ENCODE measurements around the gene PRKCZ. TPM values are rescaled to one million over a fixed set of nuclear protein-coding genes. Genes with fewer than 3 reads are reported as not detected.

PRKCZ gene
- total RNA-seq, 2 donors from 2014 or later = 50.4 to 72.2 TPM

DNA sequence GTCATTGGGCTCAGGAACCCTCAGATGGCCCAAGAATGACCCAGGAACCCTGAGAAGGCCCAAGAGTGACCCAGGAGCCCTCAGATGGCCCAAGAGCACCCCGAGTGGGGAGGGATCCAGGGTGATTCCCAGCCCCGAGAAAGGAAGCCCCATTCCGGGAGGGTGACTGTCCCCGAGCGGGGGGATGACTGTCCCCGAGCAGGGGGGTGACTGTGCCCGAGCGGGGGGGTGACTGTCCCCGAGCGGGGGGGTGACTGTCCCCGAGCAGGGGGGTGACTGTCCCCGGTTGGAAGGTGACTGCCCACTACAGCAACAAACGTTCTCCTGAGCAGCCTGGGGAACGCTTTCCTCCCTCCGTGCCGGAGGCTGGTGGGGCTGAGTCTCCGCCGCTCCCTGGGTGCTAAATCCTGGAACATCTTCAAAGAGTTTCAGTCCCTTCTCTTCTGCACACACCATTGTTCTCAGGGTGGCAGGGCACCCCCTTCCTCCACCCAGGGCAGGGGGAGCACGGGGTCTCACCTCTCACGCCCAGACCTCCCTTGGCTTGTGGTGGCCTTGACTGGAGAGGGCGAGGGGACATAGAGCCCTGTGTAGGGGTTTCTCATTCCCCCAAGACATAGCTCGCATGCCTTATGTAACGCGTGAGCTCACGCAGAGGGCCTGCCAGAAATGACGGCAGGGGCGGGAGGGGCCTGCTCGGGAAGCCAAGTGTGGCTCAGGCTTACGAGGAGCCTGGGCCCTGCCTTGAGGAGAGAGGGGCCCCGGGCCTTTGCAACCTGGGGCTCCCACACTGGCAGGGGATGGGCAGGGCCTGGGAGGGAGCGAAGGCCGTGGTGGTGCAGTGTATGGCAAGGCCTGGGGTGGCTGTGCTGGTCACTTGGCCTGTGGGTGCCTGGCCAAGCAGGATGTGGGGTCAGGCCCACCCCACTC is 163.6 kb downstream of the PRKCZ start:
- H3K4me3 ChIP-seq = no peak overlapping the region
- H3K9ac ChIP-seq (ENCODE audit: low read depth in 2 of 2, low read length in 2 of 2) = peak overlapping the region; percentile 78 to 87
- TF ChIP-seq CTCF (IDR thresholded peaks at IDR 0.05) = no peak
- H3K36me3 ChIP-seq = no peaks in the 10 kb centered on the region
- H3K27ac ChIP-seq = peak overlapping the region; percentile 89
- peaks cover 8% of the 10 kb centered on the region for H3K4me1 ChIP-seq
- intact Hi-C loops (cut with DNase I) = no loop called here
- DNase-seq = peak; percentile 62
- no peaks in the 10 kb centered on the region for H3K27me3 ChIP-seq
- H3K9me3 ChIP-seq = no peaks in the 10 kb centered on the region

DNA sequence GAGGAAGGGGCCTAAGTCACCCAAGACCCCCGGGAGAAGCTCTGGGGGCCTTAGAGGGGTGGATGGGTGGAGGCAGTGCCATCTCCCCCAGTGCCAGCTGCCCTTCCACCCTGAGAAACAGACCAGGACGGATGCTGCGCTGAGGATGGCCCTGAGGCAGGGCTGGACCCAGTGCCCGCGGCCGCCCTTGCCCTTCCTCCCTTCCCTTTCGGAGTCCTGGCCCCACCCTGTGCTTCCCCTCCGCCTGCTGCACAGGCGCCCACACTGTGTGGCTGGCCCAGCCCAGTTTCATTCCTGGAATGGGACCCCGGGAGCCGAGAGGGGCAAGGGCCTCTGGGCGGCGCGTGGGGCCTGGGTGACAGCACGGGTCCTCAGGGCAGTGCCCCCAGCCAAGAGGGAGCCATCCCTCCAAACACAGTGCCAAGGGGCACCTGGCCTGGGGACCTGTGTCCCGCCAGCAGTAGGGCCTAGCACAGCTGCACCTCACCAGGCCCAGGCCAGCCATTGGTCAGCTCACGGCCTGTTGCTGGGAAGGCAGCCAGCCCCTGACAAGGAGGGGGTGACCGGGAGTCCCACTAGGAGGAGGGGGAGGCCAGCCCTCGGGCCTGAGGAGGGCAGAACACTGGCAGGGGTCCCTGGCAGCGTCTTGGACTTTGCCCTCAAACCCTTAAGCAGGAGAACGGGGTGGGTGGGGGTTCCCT is 164.5 kb downstream of the PRKCZ start:
- no peak overlapping the region for H3K4me3 ChIP-seq
- H3K9ac ChIP-seq (ENCODE audit: low read depth in 2 of 2, low read length in 2 of 2) = peak overlapping the region; percentile 58 to 78
- H3K27ac ChIP-seq = peak overlapping the region; percentile 89
- peaks cover 8% of the 10 kb centered on the region for H3K4me1 ChIP-seq
- no peak for DNase-seq
- H3K9me3 ChIP-seq = no peaks in the 10 kb centered on the region
- intact Hi-C loops (cut with DNase I) = no loop called here
- TF ChIP-seq CTCF (IDR thresholded peaks at IDR 0.05) = no peak
- no peaks in the 10 kb centered on the region for H3K36me3 ChIP-seq
- H3K27me3 ChIP-seq = no peaks in the 10 kb centered on the region

- no peak for TF ChIP-seq CTCF (IDR thresholded peaks at IDR 0.05)
- no peaks in the 10 kb centered on the region for H3K9me3 ChIP-seq
- DNase-seq = no peak
- no peaks in the 10 kb centered on the region for H3K27me3 ChIP-seq
- H3K9ac ChIP-seq (ENCODE audit: low read depth in 2 of 2, low read length in 2 of 2) = no peak overlapping the region
- no peaks in the 10 kb centered on the region for H3K36me3 ChIP-seq
- H3K4me3 ChIP-seq = no peak overlapping the region
- intact Hi-C loops (cut with DNase I) = no loop called here
- peaks cover 8% of the 10 kb centered on the region for H3K4me1 ChIP-seq
- H3K27ac ChIP-seq = no peak overlapping the region
These were observed 165.1 kb downstream of the PRKCZ start for GRCh38 chr1:2215329-2215728.

DNA sequence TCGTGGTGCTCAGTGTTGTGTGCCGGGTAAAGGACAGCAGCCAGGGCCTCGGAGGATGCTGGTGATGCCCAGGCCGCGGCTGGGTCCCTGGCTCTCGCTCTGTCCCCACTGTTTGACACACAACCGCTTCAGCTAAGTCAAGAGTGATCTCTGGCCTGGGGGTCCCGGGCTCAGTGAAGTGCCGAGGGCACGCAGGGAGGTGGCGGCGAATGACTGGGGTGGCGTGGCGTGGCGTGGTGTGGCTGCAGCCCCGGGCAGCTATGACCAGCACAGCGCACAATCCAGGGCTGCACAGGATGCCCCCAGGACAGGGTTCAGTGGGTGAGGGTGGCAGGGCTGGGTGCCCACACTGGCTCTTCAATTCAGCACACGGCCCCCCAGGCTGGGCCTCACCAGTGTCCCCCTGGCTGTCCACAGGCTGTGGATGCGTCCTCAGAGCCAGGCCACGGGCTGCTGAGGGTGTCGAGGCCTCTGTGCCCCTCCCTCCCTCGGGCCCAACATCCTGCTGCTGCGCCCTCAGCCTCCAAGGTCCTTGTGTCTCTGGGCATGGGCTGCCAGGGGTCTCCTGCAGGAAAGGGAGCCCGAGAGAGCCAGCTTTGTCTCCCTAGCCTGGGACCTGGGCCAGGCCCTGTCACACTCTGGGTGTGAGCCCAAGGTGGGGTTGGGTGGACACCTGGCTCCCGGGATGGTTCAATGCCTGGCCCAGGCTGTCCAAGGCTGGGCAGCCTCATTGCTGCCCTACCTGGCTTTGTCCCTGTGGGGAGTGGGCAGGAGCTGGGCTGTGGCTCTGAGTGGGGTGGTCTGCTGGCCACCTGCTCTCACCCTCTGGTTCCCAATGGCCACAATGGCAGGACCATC is 165.9 kb downstream of the PRKCZ start:
- peak overlapping the region in 1 of 2 donors; percentile 12 for H3K9ac ChIP-seq (ENCODE audit: low read depth in 2 of 2, low read length in 2 of 2)
- no peaks in the 10 kb centered on the region for H3K27me3 ChIP-seq
- intact Hi-C loops (cut with DNase I) = no loop called here
- no peak overlapping the region for H3K27ac ChIP-seq
- DNase-seq = no peak
- H3K4me3 ChIP-seq = no peak overlapping the region
- H3K9me3 ChIP-seq = no peaks in the 10 kb centered on the region
- H3K4me1 ChIP-seq = peaks cover 8% of the 10 kb centered on the region
- H3K36me3 ChIP-seq = no peaks in the 10 kb centered on the region
- TF ChIP-seq CTCF (IDR thresholded peaks at IDR 0.05) = no peak

DNA sequence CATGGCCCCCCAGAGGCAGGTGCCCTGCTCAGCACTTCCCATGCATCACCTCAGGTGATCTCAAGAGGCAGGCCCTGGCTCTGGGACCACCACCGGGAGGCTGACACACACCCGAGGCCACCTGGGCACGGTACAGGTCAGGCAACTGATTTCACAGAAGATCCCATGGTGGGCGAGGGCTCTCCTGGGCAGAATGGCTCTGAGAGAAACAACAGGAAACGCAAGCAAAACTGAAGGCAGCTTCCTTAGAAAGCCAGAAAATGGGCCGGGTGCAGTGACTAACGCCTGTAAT is 166.5 kb downstream of the PRKCZ start:
- H3K4me1 ChIP-seq = peaks cover 8% of the 10 kb centered on the region
- no peaks in the 10 kb centered on the region for H3K36me3 ChIP-seq
- intact Hi-C loops (cut with DNase I) = no loop called here
- no peaks in the 10 kb centered on the region for H3K27me3 ChIP-seq
- no peak for DNase-seq
- no peaks in the 10 kb centered on the region for H3K9me3 ChIP-seq
- no peak overlapping the region for H3K4me3 ChIP-seq
- no peak for TF ChIP-seq CTCF (IDR thresholded peaks at IDR 0.05)
- no peak overlapping the region for H3K9ac ChIP-seq (ENCODE audit: low read depth in 2 of 2, low read length in 2 of 2)
- H3K27ac ChIP-seq = no peak overlapping the region

All from colonic mucosa (tissue), 4 donors.